GM21447 (cell line): ENCODE data around the gene ERCC1.

Source experiments
- ATAC-seq: cut with Tn5 transposase; IDR thresholded peaks from one replicate; pipeline ENCODE4 v1.9.1; 2021; ENCODE audit not compliant: unreplicated experiment

ERCC1 gene

DNA sequence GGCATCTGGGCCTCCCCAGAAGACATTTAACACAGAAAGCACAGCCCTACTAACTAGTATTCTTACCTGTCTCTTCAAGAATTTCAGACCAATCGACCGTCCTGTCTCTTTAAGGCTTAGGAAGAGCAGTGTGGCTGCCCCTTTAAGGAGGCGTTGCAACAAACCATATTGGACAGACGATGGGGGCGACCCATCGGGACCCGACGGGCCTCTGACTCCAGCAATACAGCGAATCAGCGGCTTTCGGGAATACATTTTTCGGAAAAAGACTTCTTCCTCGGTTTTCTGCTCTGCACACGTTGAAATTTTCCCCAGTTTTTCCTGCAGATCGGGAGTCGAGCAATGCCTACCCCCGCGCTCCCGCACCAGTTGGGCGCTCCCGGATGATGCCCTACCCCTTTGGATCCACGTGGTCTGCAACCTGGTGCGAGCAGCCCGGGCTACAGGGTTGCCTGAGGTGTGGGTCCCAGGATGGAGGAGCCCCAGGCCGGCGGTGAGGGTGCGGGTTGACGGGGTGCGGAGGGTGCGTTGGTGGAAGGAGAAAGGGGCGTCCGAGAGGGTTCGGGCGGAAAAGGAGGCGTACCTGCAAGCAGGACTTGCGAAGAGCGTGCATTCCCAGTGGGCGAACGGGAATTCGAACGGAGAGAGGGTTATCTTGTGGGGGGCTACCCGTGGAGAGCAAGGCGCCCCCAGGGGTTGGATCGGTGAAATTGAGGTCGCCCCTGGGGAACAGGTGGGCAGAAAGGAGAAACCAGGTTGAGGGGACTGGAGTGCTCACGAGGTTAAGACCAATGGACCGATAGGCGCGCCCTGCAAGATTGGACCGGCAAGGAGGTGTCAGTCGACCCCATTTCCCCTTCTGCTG, 17.3 kb downstream of the ERCC1 start, which contains the start of gene POLR1G:
POLR1G (plus strand) TSS at position 419 of the 865 bp plus-strand sequence; CDS start at position 472, 53 bp downstream.
- ATAC-seq = peak; percentile 62

DNA sequence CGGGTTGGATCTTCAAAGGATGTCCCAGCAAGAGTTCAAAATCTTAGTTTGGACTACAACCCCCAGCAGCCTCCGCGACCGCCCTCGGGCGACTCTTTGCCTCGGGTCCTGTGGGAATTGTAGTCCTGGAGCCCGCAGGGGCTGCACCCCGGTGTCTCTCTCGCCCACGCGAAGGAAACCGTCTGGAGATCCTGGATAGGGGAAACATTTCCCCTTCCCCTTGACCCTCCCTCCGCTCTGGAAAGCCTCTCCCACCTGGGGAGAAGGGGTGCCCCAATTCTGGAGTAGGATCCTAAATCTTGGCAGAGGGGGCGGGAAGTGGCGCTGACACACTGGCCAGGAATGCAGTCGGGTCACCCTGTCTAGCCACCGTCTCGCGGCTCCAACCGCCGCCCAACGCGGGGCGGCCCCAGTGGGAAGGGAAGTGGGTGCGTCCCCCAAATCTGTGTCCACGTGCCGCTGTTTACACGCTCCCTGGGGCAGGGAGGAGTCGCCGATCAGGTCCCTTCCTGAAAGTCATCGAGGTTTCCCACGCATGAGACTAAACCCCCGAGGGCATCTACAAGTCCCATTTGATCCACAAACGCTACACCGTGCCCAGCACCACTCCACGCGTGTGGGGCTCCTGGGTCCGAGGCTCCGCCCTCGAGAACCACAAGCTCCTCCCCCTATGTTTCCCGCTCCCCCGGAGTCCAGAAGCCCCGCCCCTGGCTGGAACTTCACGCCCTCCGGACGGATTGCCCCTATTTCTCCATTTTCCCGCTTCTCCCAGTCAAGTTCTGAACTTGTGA, 18.1 kb downstream of the ERCC1 start:
- ATAC-seq = peak; percentile 39

- peak; percentile 35 for ATAC-seq
Measured at GRCh38 chr19:45404557-45405434, 18.9 kb downstream of the ERCC1 start, which contains the start of gene PPP1R13L. Gene PPP1R13L, minus strand, starts transcription at chr19:45405069. Its CDS starts 6,751 bp downstream, at chr19:45398318.

GRCh38 chr19:45403781-45404556, 19.7 kb downstream of the ERCC1 start:
- no peak for ATAC-seq

DNA sequence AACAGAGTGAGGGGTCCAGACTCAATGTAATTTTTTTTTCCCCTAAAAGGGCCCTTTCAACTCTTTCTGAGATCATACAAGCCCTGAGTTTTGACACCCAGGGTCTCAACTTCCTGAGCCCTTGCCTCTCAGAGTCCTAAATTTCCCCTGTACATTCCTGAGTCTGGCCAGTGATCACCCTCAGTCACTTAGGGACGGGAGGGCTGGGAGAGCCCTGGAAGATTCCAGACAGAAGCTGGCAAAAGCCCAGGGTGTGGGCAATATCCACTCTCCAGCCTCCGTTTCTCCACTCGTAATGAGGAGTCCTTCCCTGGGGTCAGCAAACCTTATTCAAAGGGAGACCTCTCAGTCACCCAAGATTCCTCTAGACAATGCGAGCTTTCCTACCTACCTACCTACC, 20.4 kb downstream of the ERCC1 start:
- ATAC-seq = no peak

GRCh38 chr19:45402298-45403061, 21.2 kb downstream of the ERCC1 start:
- no peak for ATAC-seq

- ATAC-seq = no peak
Measured at GRCh38 chr19:45401815-45402214, 21.9 kb downstream of the ERCC1 start.

DNA sequence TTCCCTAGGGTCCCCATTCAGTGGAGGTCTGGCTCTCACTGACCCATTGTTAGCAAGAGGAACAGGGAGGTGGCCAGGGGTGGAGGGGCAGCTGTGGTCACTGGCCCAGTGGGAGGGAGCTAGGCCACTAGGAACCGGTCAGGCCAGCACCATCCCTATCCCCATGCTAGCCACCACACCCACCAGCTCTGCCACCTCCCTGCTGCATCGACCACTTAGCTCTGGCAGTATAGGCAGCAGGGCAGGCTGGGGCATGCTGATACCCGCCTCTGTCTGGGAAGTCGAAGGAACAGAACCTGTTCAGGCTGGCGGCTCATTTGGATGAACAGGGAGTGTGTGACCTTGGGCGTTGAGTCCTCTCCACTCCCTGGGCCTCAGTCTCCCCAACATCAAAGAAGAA, 23.5 kb downstream of the ERCC1 start:
- no peak for ATAC-seq

- ATAC-seq = no peak
Measured at GRCh38 chr19:45395821-45396617, 27.7 kb downstream of the ERCC1 start.

- ATAC-seq = no peak
Measured at GRCh38 chr19:45391871-45392665, 31.6 kb downstream of the ERCC1 start.

DNA sequence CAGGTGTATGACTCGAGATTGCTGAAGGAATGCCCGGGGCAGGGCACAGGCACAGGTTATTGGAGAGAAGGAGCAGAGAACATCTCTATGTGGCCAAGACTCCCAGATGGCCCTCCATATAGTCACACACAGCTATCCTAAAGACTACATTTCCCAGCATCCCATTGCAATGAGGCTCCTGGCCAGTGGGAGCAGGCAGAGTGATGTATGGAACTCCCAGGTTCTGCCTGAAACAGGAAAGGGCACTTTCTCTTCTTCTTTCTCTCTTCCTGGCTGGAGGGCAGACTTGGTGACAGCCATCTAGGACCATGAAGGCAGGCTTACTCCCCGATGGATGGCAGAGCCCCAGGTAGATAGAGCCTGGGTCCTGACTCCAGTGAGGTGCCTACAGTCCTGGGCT, 32.4 kb downstream of the ERCC1 start:
- no peak for ATAC-seq

GRCh38 chr19:45385392-45386221, 38.1 kb downstream of the ERCC1 start:
- no peak for ATAC-seq

DNA sequence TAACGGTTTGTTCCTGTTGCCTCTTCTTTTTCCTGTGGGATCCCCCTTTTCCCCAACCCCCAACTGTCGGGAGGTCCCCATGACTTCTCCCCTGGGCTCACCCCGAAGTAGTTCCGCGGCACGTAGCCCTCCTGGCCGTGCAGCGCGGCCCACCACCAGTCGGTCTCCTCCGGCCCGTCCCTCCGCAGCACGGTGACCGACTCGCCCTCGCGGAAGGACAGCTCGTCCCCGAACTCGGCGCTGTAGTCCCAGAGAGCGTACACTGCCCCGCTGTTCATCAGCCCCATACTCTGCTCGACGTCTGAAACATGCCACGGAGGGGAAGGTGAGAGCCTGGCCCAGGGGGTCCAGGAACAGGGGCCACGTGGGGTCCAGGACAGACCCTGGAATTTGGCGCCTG, 41.3 kb downstream of the ERCC1 start:
- no peak for ATAC-seq

GRCh38 chr19:45380107-45380506, 43.6 kb downstream of the ERCC1 start:
- no peak for ATAC-seq

- no peak for ATAC-seq
Measured at GRCh38 chr19:45376045-45376724, 47.5 kb downstream of the ERCC1 start.
